A549 (cell line): ENCODE measurements around the gene BMP3.
A peak's percentile ranks its signal among the peaks of the same experiment; 100 is the strongest.

Source experiments
- CHD2 ChIP-seq: fragments of 150-350 bp; IDR thresholded peaks from 2 replicates; pipeline ENCODE4 v1.6.1; 2014; ENCODE audit warnings: low read length; ENCODE audit not compliant: partially characterized antibody
- EHF ChIP-seq: fragments of 250-450 bp; sonication (Bioruptor Pico); IDR thresholded peaks from 2 replicates; pipeline ENCODE4 v1.5.0; 2020; ENCODE audit warnings: mild to moderate bottlenecking
- JUNB ChIP-seq: fragments of >200 bp; sonication (Bioruptor Twin); formaldehyde crosslinking; IDR thresholded peaks from 2 replicates; pipeline ENCODE4 v1.6.1; 2016
- TF ChIP-seq, protein P1 (sequence below): fragments of >200 bp; sonication (Bioruptor Twin); formaldehyde crosslinking; IDR thresholded peaks from 3 replicates; pipeline ENCODE4 v1.5.1; 2016

GRCh38 chr4:81052119-81053068 is 21.9 kb downstream of the BMP3 start:
- TF ChIP-seq JUNB (no peak), CHD2 (no peak), EHF (no peak)
- TF ChIP-seq, protein P1, sequence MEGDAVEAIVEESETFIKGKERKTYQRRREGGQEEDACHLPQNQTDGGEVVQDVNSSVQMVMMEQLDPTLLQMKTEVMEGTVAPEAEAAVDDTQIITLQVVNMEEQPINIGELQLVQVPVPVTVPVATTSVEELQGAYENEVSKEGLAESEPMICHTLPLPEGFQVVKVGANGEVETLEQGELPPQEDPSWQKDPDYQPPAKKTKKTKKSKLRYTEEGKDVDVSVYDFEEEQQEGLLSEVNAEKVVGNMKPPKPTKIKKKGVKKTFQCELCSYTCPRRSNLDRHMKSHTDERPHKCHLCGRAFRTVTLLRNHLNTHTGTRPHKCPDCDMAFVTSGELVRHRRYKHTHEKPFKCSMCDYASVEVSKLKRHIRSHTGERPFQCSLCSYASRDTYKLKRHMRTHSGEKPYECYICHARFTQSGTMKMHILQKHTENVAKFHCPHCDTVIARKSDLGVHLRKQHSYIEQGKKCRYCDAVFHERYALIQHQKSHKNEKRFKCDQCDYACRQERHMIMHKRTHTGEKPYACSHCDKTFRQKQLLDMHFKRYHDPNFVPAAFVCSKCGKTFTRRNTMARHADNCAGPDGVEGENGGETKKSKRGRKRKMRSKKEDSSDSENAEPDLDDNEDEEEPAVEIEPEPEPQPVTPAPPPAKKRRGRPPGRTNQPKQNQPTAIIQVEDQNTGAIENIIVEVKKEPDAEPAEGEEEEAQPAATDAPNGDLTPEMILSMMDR: peak; percentile 51
